Measurements from ENCODE around the gene SNX22.

The SNX22 gene

GRCh38 chr15:64156652-64157331 is 5.3 kb downstream of the SNX22 start:
- DNase-seq (ENCODE audit: low read depth), result no peak

DNA sequence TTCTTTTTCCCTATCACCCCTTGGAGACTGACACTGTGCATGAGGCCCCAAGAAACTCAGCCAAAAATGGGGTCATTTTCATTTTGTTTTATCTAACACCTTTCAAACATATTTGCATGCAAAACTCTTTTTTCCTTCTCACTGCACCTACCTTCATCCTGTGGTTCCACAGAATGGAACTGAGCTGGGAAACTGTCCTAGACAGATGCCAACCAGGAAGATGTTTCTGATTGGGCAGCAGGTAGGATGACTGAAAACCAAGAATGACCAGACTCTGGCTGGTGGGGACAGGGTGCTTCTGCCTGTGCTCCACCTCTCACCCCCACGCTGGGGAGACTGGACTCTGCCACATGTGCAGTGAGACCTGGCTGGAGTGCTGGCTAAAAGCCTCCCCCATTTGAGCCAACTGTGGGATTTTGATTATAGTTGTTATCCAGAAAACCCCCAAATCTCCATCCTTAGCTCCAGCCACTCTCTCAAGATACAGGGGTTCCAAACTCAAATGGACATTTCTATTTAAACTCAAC is 6.1 kb downstream of the SNX22 start:
- no peak for DNase-seq (ENCODE audit: low read depth)

DNA sequence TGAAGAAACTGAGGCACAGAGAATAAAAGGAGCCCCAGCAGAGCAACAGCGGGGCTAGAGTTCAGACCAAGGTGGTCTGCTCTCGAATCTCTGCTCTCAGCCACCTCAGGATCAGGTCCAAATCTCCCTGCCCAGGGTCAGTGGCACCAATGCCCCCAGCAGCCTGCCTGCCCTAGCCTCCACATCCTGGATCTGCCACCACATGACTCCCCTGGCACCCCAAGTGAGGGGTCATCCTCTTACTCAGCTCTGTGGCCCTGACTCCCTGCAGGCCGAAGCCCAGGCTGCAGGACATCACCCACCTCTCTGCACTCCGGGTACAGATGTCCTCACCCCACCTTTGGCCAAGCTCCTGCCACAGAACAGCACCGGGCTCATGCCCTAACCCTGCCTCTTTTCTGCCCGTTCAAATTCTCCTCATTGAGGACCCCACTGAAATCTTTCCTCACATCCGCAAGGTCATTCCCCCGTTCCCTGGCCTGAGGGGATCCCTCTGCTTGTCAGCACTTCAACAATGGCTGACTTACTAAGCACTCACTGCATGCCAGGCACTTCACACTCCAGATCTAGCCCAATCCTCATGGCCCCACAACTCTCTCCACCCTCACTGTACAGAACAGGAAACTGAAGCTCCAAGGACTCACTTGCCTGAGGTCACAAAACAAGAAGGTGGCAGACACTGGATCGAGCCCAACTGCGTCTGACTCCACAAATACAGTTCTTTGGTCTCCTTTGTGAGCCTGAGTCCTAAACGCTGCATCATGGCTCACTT is 7.0 kb downstream of the SNX22 start:
- no peak for DNase-seq (ENCODE audit: low read depth)

- no peak for DNase-seq (ENCODE audit: low read depth)
Measured at GRCh38 chr15:64161688-64162477, 10.4 kb downstream of the SNX22 start.

GRCh38 chr15:64162478-64162868 is 10.9 kb downstream of the SNX22 start:
- no peak for DNase-seq (ENCODE audit: low read depth)

DNA sequence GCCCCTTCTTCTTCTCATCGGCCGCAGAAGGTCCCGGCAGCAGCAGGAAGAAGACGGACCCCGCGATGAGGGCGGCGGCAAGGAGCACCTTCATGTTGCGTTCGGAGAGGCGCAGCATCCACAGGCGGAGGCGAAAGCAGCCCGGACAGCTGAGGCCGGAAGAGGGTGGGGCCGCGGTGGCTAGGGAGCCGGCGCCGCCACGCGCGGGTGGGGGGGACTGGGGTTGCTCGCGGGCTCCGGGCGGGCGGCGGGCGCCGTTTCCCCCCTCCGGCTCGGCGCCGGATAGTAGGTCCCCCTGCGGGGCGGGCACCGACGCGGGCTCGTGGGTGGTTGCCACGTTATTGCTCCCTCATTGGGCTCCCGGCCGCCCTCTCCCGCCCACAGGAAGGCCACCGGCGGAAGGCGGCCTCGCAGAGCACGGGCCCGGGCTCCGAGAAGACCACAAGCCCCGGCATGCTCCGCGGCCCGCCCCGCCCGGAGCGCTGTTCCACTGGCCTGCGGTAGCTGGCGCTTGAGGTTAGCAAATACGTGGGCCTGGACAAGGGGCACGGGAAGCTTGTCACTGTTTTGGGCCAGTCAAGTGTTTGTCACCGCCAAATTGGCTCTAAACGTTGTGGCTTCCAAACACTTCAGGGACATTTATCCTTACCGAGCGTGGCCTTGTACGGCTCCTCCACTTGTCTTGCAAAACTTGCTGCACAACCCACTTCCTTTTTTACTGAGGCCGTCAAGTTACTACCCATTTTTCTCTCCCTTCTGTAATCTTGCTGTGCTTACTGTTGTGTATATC is 11.5 kb downstream of the SNX22 start, which contains the start of gene PPIB:
PPIB (minus strand) TSS at position 154 of the 790 bp plus-strand sequence; CDS start at position 118, 36 bp downstream.
- DNase-seq (ENCODE audit: low read depth), result peak; percentile 99

DNA sequence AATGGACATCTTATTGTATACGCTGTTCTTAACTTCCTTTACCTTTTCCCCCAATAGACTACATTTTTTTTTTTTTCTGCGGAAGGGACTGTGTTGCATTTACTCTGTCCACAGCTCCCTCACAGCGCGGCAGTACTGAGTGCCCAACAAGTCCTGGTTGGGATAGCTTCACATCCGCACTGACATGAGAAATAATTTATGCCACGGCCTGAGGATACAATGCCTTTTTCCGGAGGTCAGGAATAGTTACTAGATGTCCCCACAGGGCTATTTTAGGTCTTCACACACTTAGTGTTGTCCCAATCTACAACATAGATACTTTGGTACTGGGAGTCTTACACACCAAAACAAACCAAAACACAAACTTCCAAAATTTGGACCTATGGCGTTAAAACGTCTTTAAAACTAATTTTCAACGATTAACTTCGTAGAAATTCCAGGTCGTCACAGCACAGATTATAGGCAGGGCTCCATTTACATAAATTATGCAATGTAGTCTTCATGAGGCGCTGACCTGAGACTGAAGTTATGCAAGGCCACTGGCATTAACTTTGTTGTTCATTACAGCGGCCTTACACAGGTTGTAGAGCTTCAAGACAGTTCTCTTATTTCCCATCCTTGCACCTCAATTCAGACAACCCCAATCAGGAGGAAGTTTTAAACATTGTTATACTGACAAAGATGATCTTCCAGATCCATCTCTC is 12.3 kb downstream of the SNX22 start:
- DNase-seq (ENCODE audit: low read depth), result peak; percentile 43

GRCh38 chr15:64164436-64164835 is 12.9 kb downstream of the SNX22 start:
- DNase-seq (ENCODE audit: low read depth), result no peak

DNA sequence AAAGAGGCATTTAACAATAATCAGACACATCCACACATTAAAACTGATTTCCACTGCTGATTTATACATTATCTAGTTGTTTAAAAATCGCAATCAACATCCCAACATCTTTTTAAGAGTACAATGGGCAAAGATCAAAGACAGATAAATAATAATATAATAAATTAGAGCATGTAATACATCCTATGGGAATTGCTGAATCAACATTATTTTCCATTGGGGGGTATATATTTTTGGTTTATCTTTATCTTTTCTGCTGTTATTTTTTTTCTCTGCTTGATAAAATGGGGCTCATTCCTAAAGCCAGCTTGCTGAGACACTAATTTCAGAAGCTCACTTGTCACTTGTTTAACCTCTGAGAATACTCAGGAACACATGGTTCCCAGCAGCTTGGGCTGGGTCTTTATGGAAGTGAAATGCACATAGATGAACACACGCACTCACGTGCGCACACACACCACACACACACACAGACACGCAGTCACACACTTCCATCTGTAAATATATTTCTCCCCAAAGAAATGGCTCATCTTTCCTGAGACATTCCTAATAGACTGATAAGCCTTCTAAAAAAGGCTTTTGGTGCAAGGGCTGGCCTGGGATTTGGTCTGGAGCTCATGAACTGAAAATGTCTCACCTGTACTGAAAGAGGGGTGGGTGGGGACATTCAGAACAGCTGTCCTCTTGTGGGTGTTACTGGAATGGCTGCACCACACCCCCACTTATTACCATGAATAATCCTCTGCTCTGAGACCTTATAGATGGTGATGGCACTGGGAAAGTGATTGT is 14.8 kb downstream of the SNX22 start:
- DNase-seq (ENCODE audit: low read depth), result no peak

DNA sequence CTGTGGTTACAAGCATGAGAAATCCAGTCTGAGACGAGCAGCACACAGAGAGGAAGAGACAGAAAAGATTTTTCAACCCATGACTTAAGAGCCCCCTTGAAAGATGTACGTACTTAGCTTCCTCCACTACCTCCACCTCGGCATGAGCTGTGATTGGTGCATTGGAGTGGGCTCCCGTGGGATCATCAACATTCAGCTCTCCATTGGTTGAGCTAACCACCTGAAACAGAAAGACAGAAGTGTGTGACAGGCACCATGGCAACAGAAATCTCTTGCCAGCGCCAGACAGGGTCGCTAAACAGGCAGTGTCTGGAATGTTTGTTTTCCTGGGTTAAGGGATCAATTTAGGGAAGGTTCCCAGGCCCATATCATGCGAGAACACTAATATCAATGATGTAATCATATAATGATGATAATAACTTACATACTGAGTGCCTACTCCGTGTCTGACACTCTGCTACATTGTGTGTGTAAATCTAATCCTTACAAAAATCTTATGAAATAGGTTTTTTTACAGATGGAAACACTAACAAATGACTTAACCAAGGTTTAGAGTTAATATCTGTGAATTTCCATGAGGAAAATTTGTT is 28.8 kb downstream of the SNX22 start:
- no peak for DNase-seq (ENCODE audit: low read depth)

- no peak for DNase-seq (ENCODE audit: low read depth)
Measured at GRCh38 chr15:64182859-64183370, 31.4 kb downstream of the SNX22 start.

GRCh38 chr15:64185146-64185911 is 33.8 kb downstream of the SNX22 start:
- DNase-seq (ENCODE audit: low read depth), result no peak

- no peak for DNase-seq (ENCODE audit: low read depth)
Measured at GRCh38 chr15:64187396-64188191, 36.1 kb downstream of the SNX22 start.

DNA sequence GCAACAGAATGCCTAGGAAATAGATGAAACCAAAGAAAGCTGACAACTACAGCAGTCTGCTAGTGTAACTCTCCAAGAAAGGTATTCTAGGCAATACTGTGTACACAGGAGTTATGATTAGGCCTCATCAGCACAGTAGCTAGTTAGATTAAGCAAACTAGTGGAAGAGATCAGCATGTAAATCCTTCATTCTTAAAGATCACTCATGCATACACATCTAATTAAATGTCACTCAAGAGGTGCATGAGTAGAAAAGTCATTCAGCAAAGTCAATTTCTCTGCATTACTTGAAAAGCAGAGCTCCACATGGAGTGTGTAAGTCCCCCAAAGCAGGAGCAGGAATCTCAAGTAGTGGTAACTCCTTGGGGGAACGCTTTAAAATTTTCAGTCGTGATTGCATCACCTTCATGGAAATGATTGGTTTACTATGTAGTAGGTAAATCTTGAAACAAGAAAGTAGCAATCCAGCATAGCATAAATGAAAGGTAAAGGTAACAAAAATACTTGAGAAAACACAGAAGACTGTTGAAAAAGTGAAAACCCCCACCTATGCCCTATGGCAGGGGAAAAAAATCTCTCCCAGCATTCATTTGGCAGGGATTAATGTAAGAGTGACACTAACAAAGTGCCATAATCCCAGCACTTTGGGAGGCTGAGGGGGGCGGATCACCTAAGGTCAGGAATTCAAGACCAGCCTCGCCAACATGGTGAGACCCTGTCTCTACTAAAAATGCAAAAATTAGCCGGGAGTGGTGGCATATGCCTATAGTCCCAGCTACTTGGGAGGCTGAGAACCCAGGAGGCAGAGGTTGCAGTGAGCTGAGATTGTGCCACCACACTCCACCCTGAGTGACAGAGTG is 40.7 kb downstream of the SNX22 start:
- no peak for DNase-seq (ENCODE audit: low read depth)

DNA sequence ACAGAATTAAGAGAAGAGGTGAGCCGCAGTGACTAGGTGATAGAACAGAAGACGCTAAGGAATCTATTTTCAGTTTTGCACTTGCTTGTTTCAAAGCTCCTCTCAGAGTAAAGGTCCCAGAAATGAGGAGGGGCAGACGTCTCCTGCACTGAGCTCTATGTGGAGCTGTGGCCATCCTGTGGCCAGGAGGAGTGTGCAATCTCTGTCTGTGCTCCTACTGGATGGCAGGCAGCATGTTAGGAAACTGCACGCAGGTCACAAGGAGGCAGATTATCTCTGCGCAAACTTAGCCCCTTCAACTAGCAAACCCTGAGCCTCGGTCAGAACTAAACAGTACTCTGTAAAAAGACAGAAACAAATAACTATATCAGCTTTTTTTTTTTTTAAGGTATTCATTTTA is 42.4 kb downstream of the SNX22 start:
- no peak for DNase-seq (ENCODE audit: low read depth)

DNA sequence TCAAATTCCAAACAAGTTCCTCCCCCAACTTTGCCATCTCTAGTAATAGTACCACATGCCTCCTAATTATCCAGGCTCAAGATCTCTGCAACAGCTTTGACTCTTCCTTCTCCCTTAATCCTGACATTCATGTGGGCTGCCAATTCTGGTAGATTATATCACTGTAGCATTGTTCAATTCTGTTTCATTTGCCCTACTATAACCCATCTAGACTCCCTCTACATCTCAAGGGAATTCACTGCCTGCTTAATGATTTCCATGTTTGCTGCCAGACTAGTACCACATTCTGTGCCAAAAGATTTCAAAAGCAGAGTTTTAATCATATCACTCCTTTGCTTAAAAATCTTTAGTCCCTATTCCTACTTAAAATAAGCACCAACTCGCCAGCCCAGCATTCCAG is 45.9 kb downstream of the SNX22 start:
- peak; percentile 92 for DNase-seq (ENCODE audit: low read depth)

GRCh38 chr15:64205202-64205601 is 53.7 kb downstream of the SNX22 start:
- no peak for DNase-seq (ENCODE audit: low read depth)

All from fibroblast of gingiva (primary cell).